CD14-positive monocyte (primary cell): Measurements from ENCODE around the gene TMEM40. TPM values are rescaled to one million over a fixed set of nuclear protein-coding genes. Genes with fewer than 3 reads are reported as not detected.
"Not testable (repeated sequence)": the region's sequence is repeated elsewhere in the genome, so short reads cannot be mapped to it uniquely, and the experiment has no call there.

Experiments used
- DNase-seq, 3 donors: peaks; one replicate each; pipeline ENCODE4 v3.0.0-alpha.2; 2011 to 2022
- H2AFZ ChIP-seq: 2 replicates; pipeline ENCODE4 v1.6.0; 2012; ENCODE audit warnings: mild to moderate bottlenecking, low read depth, low read length, inconsistent platforms; ENCODE audit not compliant: insufficient read depth, poor library complexity, severe bottlenecking
- H3K27ac ChIP-seq, 2 donors: 1 replicate in 1 of 2; 2 replicates in 1 of 2; pipeline ENCODE4 v1.5.1; 2012 to 2013; ENCODE audit warnings: low read length in 2 of 2, control low read depth in 1 of 2, inconsistent platforms in 1 of 2, low read depth in 1 of 2, mild to moderate bottlenecking in 1 of 2
- H3K27me3 ChIP-seq, 2 donors: one replicate each; pipeline versions ENCODE4 v1.6.0 to v1.6.1; 2011 to 2013; ENCODE audit warnings: low read length in 2 of 2; ENCODE audit not compliant: control insufficient read depth in 2 of 2, insufficient read depth in 2 of 2
- H3K36me3 ChIP-seq, 2 donors: replicated peaks in 1 of 2; 1 replicate in 1 of 2; 2 replicates in 1 of 2; pipeline versions ENCODE4 v1.5.1 to v1.6.1; 2012 to 2013; ENCODE audit warnings: low read length in 2 of 2, control low read depth in 1 of 2, inconsistent platforms in 1 of 2, mild to moderate bottlenecking in 1 of 2; ENCODE audit not compliant: insufficient read depth in 2 of 2, control insufficient read depth in 1 of 2
- H3K4me1 ChIP-seq, 2 donors: 1 replicate in 1 of 2; 2 replicates in 1 of 2; pipeline versions ENCODE4 v1.5.1 to v1.6.1; 2012 to 2013; ENCODE audit warnings: low read length in 2 of 2, control low read depth in 1 of 2, inconsistent platforms in 1 of 2, mild to moderate bottlenecking in 1 of 2, moderate library complexity in 1 of 2; ENCODE audit not compliant: insufficient read depth in 2 of 2, control insufficient read depth in 1 of 2
- H3K4me2 ChIP-seq: replicated peaks from 2 replicates; pipeline ENCODE3; 2012; ENCODE audit warnings: low read length, moderate library complexity, mild to moderate bottlenecking; ENCODE audit not compliant: poor library complexity, severe bottlenecking; ENCODE audit errors: extremely low read depth
- H3K4me3 ChIP-seq, 3 experiments: fragments of 200-600 bp in 1 of 3; sonication (generic) in 1 of 3; replicated peaks in 1 of 3; 1 replicate in 2 of 3; 2 replicates in 1 of 3; pipeline ENCODE4 v1.5.1; 2011 to 2013; ENCODE audit warnings: low read length in 3 of 3, mild to moderate bottlenecking in 3 of 3, control low read depth in 2 of 3, low read depth in 2 of 3, inconsistent platforms in 1 of 3, moderate library complexity in 1 of 3
- H3K79me2 ChIP-seq: 2 replicates; pipeline ENCODE4 v1.6.0; 2012; ENCODE audit warnings: mild to moderate bottlenecking, control low read depth, inconsistent platforms, low read length, moderate library complexity; ENCODE audit not compliant: insufficient read depth
- H3K9ac ChIP-seq: 2 replicates; pipeline ENCODE4 v1.6.0; 2017; ENCODE audit warnings: low read length, mild to moderate bottlenecking; ENCODE audit not compliant: insufficient read depth, poor library complexity, severe bottlenecking
- H3K9me3 ChIP-seq, 2 donors: replicated peaks in 1 of 2; 1 replicate in 1 of 2; 2 replicates in 1 of 2; pipeline versions ENCODE4 v1.5.1 to v1.6.1; 2012 to 2013; ENCODE audit warnings: low read length in 2 of 2, control low read depth in 1 of 2; ENCODE audit not compliant: control insufficient read depth in 1 of 2, insufficient read depth in 1 of 2
- H4K20me1 ChIP-seq: 2 replicates; pipeline ENCODE4 v1.6.0; 2012; ENCODE audit warnings: mild to moderate bottlenecking, low read length, control low read depth, moderate library complexity; ENCODE audit not compliant: insufficient read depth
- H3K27ac Mint-ChIP-seq, 7 donors: one replicate each; pipeline ENCODE4 v1.8.0; 2020; ENCODE audit warnings: mild to moderate bottlenecking in 7 of 7, mixed read lengths in 7 of 7, moderate library complexity in 6 of 7, inconsistent platforms in 2 of 7
- H3K27me3 Mint-ChIP-seq, 3 donors: one replicate each; pipeline ENCODE4 v1.8.0; 2021 to 2022; ENCODE audit warnings: low read depth in 3 of 3, mild to moderate bottlenecking in 3 of 3, mixed read lengths in 3 of 3, moderate library complexity in 3 of 3, inconsistent platforms in 1 of 3
- H3K36me3 Mint-ChIP-seq, 2 donors: one replicate each; pipeline ENCODE4 v1.8.0; 2020; ENCODE audit warnings: mixed read lengths in 2 of 2, inconsistent platforms in 1 of 2, mild to moderate bottlenecking in 1 of 2
- H3K4me1 Mint-ChIP-seq: one replicate; pipeline ENCODE4 v1.8.0; 2020; ENCODE audit warnings: mild to moderate bottlenecking, mixed read lengths
- H3K4me3 Mint-ChIP-seq, 2 donors: one replicate each; pipeline ENCODE4 v1.8.0; 2020; ENCODE audit warnings: mild to moderate bottlenecking in 2 of 2, mixed read lengths in 2 of 2, moderate library complexity in 1 of 2
- H3K9me3 Mint-ChIP-seq, 7 donors: one replicate each; pipeline ENCODE4 v1.8.0; 2020 to 2022; ENCODE audit warnings: mixed read lengths in 7 of 7, mild to moderate bottlenecking in 6 of 7, moderate library complexity in 6 of 7, inconsistent platforms in 2 of 7
- CTCF ChIP-seq: fragments of 200-600 bp; IDR thresholded peaks from one replicate; pipeline ENCODE4 v1.8.0; 2022; ENCODE audit warnings: antibody characterized with exemption, mild to moderate bottlenecking
- WGBS: methylation state at CpG from one replicate; pipeline ENCODE4 v1.1.5; 2013; ENCODE audit warnings: missing lambda C conversion rate; ENCODE audit not compliant: insufficient coverage; 5-methylcytosine and 5-hydroxymethylcytosine counted together
- intact Hi-C, 2 donors: fragments of 100-400 bp; cut with micrococcal nuclease; formaldehyde crosslinking; loops; one replicate each; pipeline versions ENCODE4 v1.15.0 to v1.15.1; 2023
- polyA plus RNA-seq, 3 donors: library from polyadenylated mRNA; depleted of rRNA in 1 of 3; unstranded in 2 of 3; stranded (reverse) in 1 of 3; fragments of 300-500 nt in 2 of 3; fragments of >200 nt in 1 of 3; fragmentation: Illumina TruSeq in 2 of 3; gene quantifications; 1 replicate in 2 of 3; 2 replicates in 1 of 3; pipeline ENCODE4 v1.2.3, GENCODE V29; 2012 to 2021

The TMEM40 gene
- polyA plus RNA-seq, 3 donors: 0.92 TPM; not detected in 2

DNA sequence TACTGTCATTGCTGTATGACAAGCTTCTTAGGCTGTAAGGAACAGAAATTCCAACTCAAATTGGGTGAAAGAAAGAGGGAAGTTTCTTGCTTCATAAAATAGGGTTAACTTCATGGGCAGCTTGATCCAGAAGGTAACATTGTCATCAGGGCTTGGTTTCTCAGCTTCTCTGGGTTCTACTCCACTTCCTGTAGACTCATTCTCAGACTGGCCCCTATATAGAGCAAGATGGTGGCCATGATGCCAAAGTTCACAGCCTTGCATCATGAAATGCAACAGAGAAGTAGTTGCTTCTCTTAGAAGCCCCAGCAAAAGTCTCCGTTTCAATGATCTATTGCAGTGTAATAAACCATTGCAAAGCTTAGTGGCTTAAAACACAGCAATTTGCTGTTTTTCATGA is 33.6 kb downstream of the TMEM40 start:
- H3K27ac Mint-ChIP-seq: no peak overlapping the region

DNA sequence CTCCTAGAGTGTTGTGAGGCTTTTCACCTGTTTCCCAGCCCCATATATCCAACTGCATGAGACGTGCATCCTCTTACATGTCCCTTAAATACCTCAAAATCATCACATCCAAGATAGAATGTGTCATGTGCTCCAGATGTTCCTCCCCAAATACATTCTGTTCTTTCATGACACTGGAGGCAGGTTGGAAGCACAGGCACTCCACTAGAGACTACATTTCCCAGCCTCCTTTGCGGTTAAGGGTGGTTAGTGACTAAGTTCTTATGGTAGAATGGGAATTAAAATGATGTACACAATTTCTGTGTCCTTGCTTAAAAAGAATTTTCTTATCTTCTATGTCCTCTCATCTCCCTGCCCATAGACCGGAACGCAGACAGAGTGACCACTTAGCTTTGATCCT is 34.3 kb downstream of the TMEM40 start:
- Histone ChIP-seq H3K4me3 (no peak overlapping the region), H4K20me1 (no peaks in the 10 kb centered on the region), H3K4me2 (no peak overlapping the region), H2AFZ (no peak overlapping the region), H3K9ac (no peak overlapping the region), H3K27ac (no peak overlapping the region), H3K36me3 (no peaks in the 10 kb centered on the region), H3K9me3 (no peaks in the 10 kb centered on the region), H3K4me1 (peaks cover 7 to 15% of the 10 kb centered on the region in 2 donors), H3K79me2 (no peaks in the 10 kb centered on the region), H3K27me3 (no peaks in the 10 kb centered on the region)
- intact Hi-C loops: loop anchor here (5.0 to 10.0 kb wide), 2 partner anchors 62 to 590 kb away; partner anchors contain the start of gene RAF1 (in 1 of the 2)
- Mint-ChIP-seq H3K36me3 (no peaks in the 10 kb centered on the region), H3K4me3 (no peak overlapping the region), H3K27ac (no peak overlapping the region), H3K4me1 (peaks cover 16% of the 10 kb centered on the region), H3K9me3 (peaks cover 0 to 3% (median 0%) of the 10 kb centered on the region in 7 donors), H3K27me3 (peaks cover 0 to 5% (median 1%) of the 10 kb centered on the region in 3 donors)
- 100% methylated on average over 2 of the region's 4 CpGs for WGBS
- TF ChIP-seq CTCF: no peak
- no peak for DNase-seq

More for the DNA sequence above, 33.6 kb downstream of the TMEM40 start:
- TF ChIP-seq CTCF: no peak
- Mint-ChIP-seq H3K4me1 (peaks cover 10% of the 10 kb centered on the region), H3K27me3 (peaks cover 0 to 5% (median 1%) of the 10 kb centered on the region in 3 donors), H3K36me3 (no peaks in the 10 kb centered on the region), H3K4me3 (no peak overlapping the region), H3K9me3 (peaks cover 0 to 3% (median 0%) of the 10 kb centered on the region in 7 donors)
- Histone ChIP-seq H3K79me2 (no peaks in the 10 kb centered on the region), H3K27ac (no peak overlapping the region), H4K20me1 (no peaks in the 10 kb centered on the region), H3K4me1 (peaks cover 1 to 8% of the 10 kb centered on the region in 2 donors), H3K36me3 (no peaks in the 10 kb centered on the region), H3K9ac (no peak overlapping the region), H3K9me3 (no peaks in the 10 kb centered on the region), H2AFZ (no peak overlapping the region), H3K27me3 (no peaks in the 10 kb centered on the region), H3K4me2 (no peak overlapping the region), H3K4me3 (no peak overlapping the region)
- DNase-seq: no peak
- 92% methylated on average over 1 of the region's 1 CpG for WGBS
- intact Hi-C loops: loop anchor here in 1 of 2 donors (10.0 kb wide), 1 partner anchor 591 kb away; no protein-coding TSS in a partner anchor

- H3K79me2 ChIP-seq, H2AFZ ChIP-seq, H3K36me3 ChIP-seq, H4K20me1 ChIP-seq, H3K9me3 Mint-ChIP-seq, H3K27me3 Mint-ChIP-seq, H3K4me3 ChIP-seq, DNase-seq, H3K4me3 Mint-ChIP-seq, H3K9ac ChIP-seq, H3K27ac Mint-ChIP-seq, H3K27ac ChIP-seq, H3K27me3 ChIP-seq, H3K9me3 ChIP-seq, H3K36me3 Mint-ChIP-seq, H3K4me2 ChIP-seq: not testable (repeated sequence)
- H3K4me1 Mint-ChIP-seq: peaks cover 16% of the 10 kb centered on the region
- intact Hi-C loops: loop anchor here (5.0 to 10.0 kb wide), 2 partner anchors 61 to 589 kb away; partner anchors contain the start of gene RAF1 (in 1 of the 2)
- peaks cover 10 to 13% of the 10 kb centered on the region in 2 donors for H3K4me1 ChIP-seq
Observed at GRCh38 chr3:12723362-12723761, 35.7 kb downstream of the TMEM40 start.
